Measurements from ENCODE around the gene MTRF1L.

The MTRF1L gene

GRCh38 chr6:153002613-153003365 is at the start of gene MTRF1L:
TSS of gene MTRF1L (minus strand) at chr6:153002709. CDS start at chr6:153002685, 24 bp downstream.
- DNase-seq (peak; percentile 89), ATAC-seq (peak; percentile 96)

- ATAC-seq, result no peak
Observed at GRCh38 chr6:153051801-153052200, 49.3 kb upstream of the MTRF1L start.

GRCh38 chr6:153048631-153049030 is 46.1 kb upstream of the MTRF1L start:
- no peak for ATAC-seq
- no peak for DNase-seq

More at GRCh38 chr6:153051801-153052200, 49.3 kb upstream of the MTRF1L start:
- no peak for DNase-seq

GRCh38 chr6:153047386-153047785 is 44.9 kb upstream of the MTRF1L start:
- DNase-seq (no peak), ATAC-seq (no peak)

GRCh38 chr6:153045271-153045670 is 42.8 kb upstream of the MTRF1L start:
- DNase-seq (no peak), ATAC-seq (no peak)

GRCh38 chr6:153044295-153044694 is 41.8 kb upstream of the MTRF1L start:
- no peak for DNase-seq
- no peak for ATAC-seq

GRCh38 chr6:153043719-153044118 is 41.2 kb upstream of the MTRF1L start:
- DNase-seq (no peak), ATAC-seq (no peak)

GRCh38 chr6:153038378-153039057 is 36.0 kb upstream of the MTRF1L start:
- ATAC-seq, result no peak
- DNase-seq, result no peak

GRCh38 chr6:153034139-153034538 is 31.6 kb upstream of the MTRF1L start:
- no peak for DNase-seq
- ATAC-seq, result no peak

GRCh38 chr6:153032255-153032882 is 29.9 kb upstream of the MTRF1L start:
- DNase-seq (no peak), ATAC-seq (no peak)

- no peak for ATAC-seq
- DNase-seq, result no peak
Observed at GRCh38 chr6:153031335-153031955, 28.9 kb upstream of the MTRF1L start.

GRCh38 chr6:153028963-153029362 is 26.5 kb upstream of the MTRF1L start:
- no peak for ATAC-seq

GRCh38 chr6:153028286-153028685 is 25.8 kb upstream of the MTRF1L start:
- no peak for DNase-seq
- ATAC-seq, result no peak

More at GRCh38 chr6:153028963-153029362, 26.5 kb upstream of the MTRF1L start:
- no peak for DNase-seq

- DNase-seq (no peak), ATAC-seq (no peak)
Observed at GRCh38 chr6:153027480-153027879, 25.0 kb upstream of the MTRF1L start.

- ATAC-seq, result no peak
- no peak for DNase-seq
Observed at GRCh38 chr6:153024709-153025017, 22.2 kb upstream of the MTRF1L start.

GRCh38 chr6:153023977-153024708 is 21.6 kb upstream of the MTRF1L start:
- DNase-seq (peak; percentile 30), ATAC-seq (peak; percentile 93)

- no peak for ATAC-seq
- no peak for DNase-seq
Observed at GRCh38 chr6:153018355-153018754, 15.8 kb upstream of the MTRF1L start.

GRCh38 chr6:153016846-153017245 is 14.3 kb upstream of the MTRF1L start:
- no peak for DNase-seq
- ATAC-seq, result no peak

GRCh38 chr6:153015094-153015640 is 12.7 kb upstream of the MTRF1L start:
- DNase-seq (no peak), ATAC-seq (no peak)

GRCh38 chr6:153013438-153013837 is 10.9 kb upstream of the MTRF1L start:
- DNase-seq, result no peak
- no peak for ATAC-seq

- DNase-seq, result no peak
- no peak for ATAC-seq
Observed at GRCh38 chr6:153012856-153013255, 10.3 kb upstream of the MTRF1L start.

GRCh38 chr6:153003366-153003690 is 819 bp upstream of the MTRF1L start:
- DNase-seq (no peak), ATAC-seq (no peak)
